ENCODE measurements around the gene ATF4.

ATF4 gene

GRCh38 chr22:39492186-39492585 lies 28.2 kb upstream of the ATF4 start:
- no peak overlapping the region for H3K4me3 Mint-ChIP-seq
- H3K27ac Mint-ChIP-seq (ENCODE audit: low read depth) = no peak overlapping the region
- no peaks in the 10 kb centered on the region for H3K9me3 Mint-ChIP-seq
- DNase-seq (ENCODE audit: low spot score in 2 of 2) (no peak), ATAC-seq (replicated peaks; ENCODE audit: extremely low read depth, poor library complexity, severe bottlenecking) (no peak)
- H3K27me3 Mint-ChIP-seq = no peaks in the 10 kb centered on the region
- no peaks in the 10 kb centered on the region for H3K36me3 Mint-ChIP-seq (ENCODE audit: insufficient read depth)
- peaks cover 18% of the 10 kb centered on the region for H3K4me1 Mint-ChIP-seq

GRCh38 chr22:39493759-39494158 lies 26.6 kb upstream of the ATF4 start:
- DNase-seq (ENCODE audit: low spot score in 2 of 2) (no peak), ATAC-seq (replicated peaks; ENCODE audit: extremely low read depth, poor library complexity, severe bottlenecking) (no peak)
- no peaks in the 10 kb centered on the region for H3K36me3 Mint-ChIP-seq (ENCODE audit: insufficient read depth)
- H3K9me3 Mint-ChIP-seq = no peaks in the 10 kb centered on the region
- H3K27ac Mint-ChIP-seq (ENCODE audit: low read depth) = no peak overlapping the region
- no peaks in the 10 kb centered on the region for H3K27me3 Mint-ChIP-seq
- H3K4me3 Mint-ChIP-seq = no peak overlapping the region
- H3K4me1 Mint-ChIP-seq = peaks cover 18% of the 10 kb centered on the region

GRCh38 chr22:39494471-39495120 lies 25.8 kb upstream of the ATF4 start:
- DNase-seq (ENCODE audit: low spot score in 2 of 2) = no peak
- no peaks in the 10 kb centered on the region for H3K9me3 Mint-ChIP-seq
- peak overlapping the region; percentile 33 for H3K27ac Mint-ChIP-seq (ENCODE audit: low read depth)
- H3K4me3 Mint-ChIP-seq = no peak overlapping the region
- H3K36me3 Mint-ChIP-seq (ENCODE audit: insufficient read depth) = no peaks in the 10 kb centered on the region
- no peaks in the 10 kb centered on the region for H3K27me3 Mint-ChIP-seq
- no peak for ATAC-seq (replicated peaks; ENCODE audit: extremely low read depth, poor library complexity, severe bottlenecking)
- peaks cover 18% of the 10 kb centered on the region for H3K4me1 Mint-ChIP-seq

- H3K4me1 Mint-ChIP-seq = peaks cover 12% of the 10 kb centered on the region
- peaks cover under 1% of the 10 kb centered on the region for H3K36me3 Mint-ChIP-seq (ENCODE audit: insufficient read depth)
- H3K27ac Mint-ChIP-seq (ENCODE audit: low read depth) = no peak overlapping the region
- no peak overlapping the region for H3K4me3 Mint-ChIP-seq
- DNase-seq (ENCODE audit: low spot score in 2 of 2) (no peak), ATAC-seq (replicated peaks; ENCODE audit: extremely low read depth, poor library complexity, severe bottlenecking) (no peak)
- H3K27me3 Mint-ChIP-seq = no peaks in the 10 kb centered on the region
- no peaks in the 10 kb centered on the region for H3K9me3 Mint-ChIP-seq
These were observed 24.1 kb upstream of the ATF4 start for GRCh38 chr22:39496131-39496838.

GRCh38 chr22:39497429-39497828 lies 22.9 kb upstream of the ATF4 start:
- Mint-ChIP-seq H3K27me3 (no peaks in the 10 kb centered on the region), H3K4me1 (peaks cover 24% of the 10 kb centered on the region), H3K4me3 (no peak overlapping the region), H3K9me3 (no peaks in the 10 kb centered on the region), H3K27ac (ENCODE audit: low read depth) (no peak overlapping the region), H3K36me3 (ENCODE audit: insufficient read depth) (peaks cover 6% of the 10 kb centered on the region)
- ATAC-seq (replicated peaks; ENCODE audit: extremely low read depth, poor library complexity, severe bottlenecking) = no peak
- no peak for DNase-seq (ENCODE audit: low spot score in 2 of 2)

- Mint-ChIP-seq H3K27me3 (no peaks in the 10 kb centered on the region), H3K4me3 (no peak overlapping the region), H3K36me3 (ENCODE audit: insufficient read depth) (peaks cover 6% of the 10 kb centered on the region), H3K27ac (ENCODE audit: low read depth) (no peak overlapping the region), H3K4me1 (peaks cover 26% of the 10 kb centered on the region), H3K9me3 (no peaks in the 10 kb centered on the region)
- DNase-seq (ENCODE audit: low spot score in 2 of 2) (no peak), ATAC-seq (replicated peaks; ENCODE audit: extremely low read depth, poor library complexity, severe bottlenecking) (no peak)
These were observed 22.0 kb upstream of the ATF4 start for GRCh38 chr22:39498368-39498767.

- H3K27ac Mint-ChIP-seq (ENCODE audit: low read depth) = no peak overlapping the region
- peaks cover 9% of the 10 kb centered on the region for H3K36me3 Mint-ChIP-seq (ENCODE audit: insufficient read depth)
These were observed 21.6 kb upstream of the ATF4 start for GRCh38 chr22:39498802-39499201.

GRCh38 chr22:39500101-39500500 lies 20.3 kb upstream of the ATF4 start:
- Mint-ChIP-seq H3K4me1 (peaks cover 33% of the 10 kb centered on the region), H3K36me3 (ENCODE audit: insufficient read depth) (peaks cover 17% of the 10 kb centered on the region), H3K27ac (ENCODE audit: low read depth) (no peak overlapping the region), H3K4me3 (no peak overlapping the region), H3K27me3 (no peaks in the 10 kb centered on the region), H3K9me3 (no peaks in the 10 kb centered on the region)
- ATAC-seq (replicated peaks; ENCODE audit: extremely low read depth, poor library complexity, severe bottlenecking) (no peak), DNase-seq (ENCODE audit: low spot score in 2 of 2) (no peak)

More at GRCh38 chr22:39498802-39499201, 21.6 kb upstream of the ATF4 start:
- no peak for ATAC-seq (replicated peaks; ENCODE audit: extremely low read depth, poor library complexity, severe bottlenecking)
- no peaks in the 10 kb centered on the region for H3K27me3 Mint-ChIP-seq
- H3K4me1 Mint-ChIP-seq = peaks cover 28% of the 10 kb centered on the region
- H3K9me3 Mint-ChIP-seq = no peaks in the 10 kb centered on the region
- no peak overlapping the region for H3K4me3 Mint-ChIP-seq
- no peak for DNase-seq (ENCODE audit: low spot score in 2 of 2)

- peak overlapping the region; percentile 93 for H3K27ac Mint-ChIP-seq (ENCODE audit: low read depth)
- peak overlapping the region; percentile 88 for H3K4me3 Mint-ChIP-seq
- DNase-seq (ENCODE audit: low spot score in 2 of 2) (no peak), ATAC-seq (replicated peaks; ENCODE audit: extremely low read depth, poor library complexity, severe bottlenecking) (peak; percentile 39)
- no peaks in the 10 kb centered on the region for H3K27me3 Mint-ChIP-seq
- H3K9me3 Mint-ChIP-seq = no peaks in the 10 kb centered on the region
- peaks cover 48% of the 10 kb centered on the region for H3K4me1 Mint-ChIP-seq
- H3K36me3 Mint-ChIP-seq (ENCODE audit: insufficient read depth) = peaks cover 32% of the 10 kb centered on the region
These were observed 18.7 kb upstream of the ATF4 start for GRCh38 chr22:39501644-39502108.

- peaks cover 51% of the 10 kb centered on the region for H3K4me1 Mint-ChIP-seq
- peak within 1 kb of the TSS; percentile 88 for H3K4me3 Mint-ChIP-seq
- peak within 1 kb of the TSS; percentile 93 for H3K27ac Mint-ChIP-seq (ENCODE audit: low read depth)
- no peaks in the 10 kb centered on the region for H3K27me3 Mint-ChIP-seq
- peak; percentile 97 for ATAC-seq (replicated peaks; ENCODE audit: extremely low read depth, poor library complexity, severe bottlenecking)
- peak; percentile 73 to 77 for DNase-seq (ENCODE audit: low spot score in 2 of 2)
- peaks cover 37% of the 10 kb centered on the region for H3K36me3 Mint-ChIP-seq (ENCODE audit: insufficient read depth)
- H3K9me3 Mint-ChIP-seq = no peaks in the 10 kb centered on the region
These were observed 18.1 kb upstream of the ATF4 start, which contains the start of gene MIEF1 for GRCh38 chr22:39502109-39502788. Gene MIEF1, plus strand, starts transcription at chr22:39502290. Its CDS starts 9,005 bp downstream, at chr22:39511295.

- DNase-seq (ENCODE audit: low spot score in 2 of 2) (no peak), ATAC-seq (replicated peaks; ENCODE audit: extremely low read depth, poor library complexity, severe bottlenecking) (no peak)
- H3K27me3 Mint-ChIP-seq = no peaks in the 10 kb centered on the region
- peaks cover 51% of the 10 kb centered on the region for H3K4me1 Mint-ChIP-seq
- peaks cover 41% of the 10 kb centered on the region for H3K36me3 Mint-ChIP-seq (ENCODE audit: insufficient read depth)
- H3K9me3 Mint-ChIP-seq = no peaks in the 10 kb centered on the region
- H3K27ac Mint-ChIP-seq (ENCODE audit: low read depth) = peak overlapping the region; percentile 93
- peak overlapping the region; percentile 88 for H3K4me3 Mint-ChIP-seq
These were observed 17.5 kb upstream of the ATF4 start for GRCh38 chr22:39502789-39503409.

GRCh38 chr22:39503630-39504029 lies 16.7 kb upstream of the ATF4 start:
- peak overlapping the region; percentile 88 for H3K4me3 Mint-ChIP-seq
- peaks cover 47% of the 10 kb centered on the region for H3K36me3 Mint-ChIP-seq (ENCODE audit: insufficient read depth)

More at GRCh38 chr22:39503630-39504029, 16.7 kb upstream of the ATF4 start:
- Mint-ChIP-seq H3K9me3 (no peaks in the 10 kb centered on the region), H3K27me3 (no peaks in the 10 kb centered on the region), H3K4me1 (peaks cover 58% of the 10 kb centered on the region), H3K27ac (ENCODE audit: low read depth) (no peak overlapping the region)
- DNase-seq (ENCODE audit: low spot score in 2 of 2) (no peak), ATAC-seq (replicated peaks; ENCODE audit: extremely low read depth, poor library complexity, severe bottlenecking) (no peak)
